OCI-LY3 (cell line): Measurements from ENCODE around the gene FHOD1.

Experiments
- EZH2phosphoT487 ChIP-seq: fragments of 200-600 bp; shearing (Covaris generic); IDR thresholded peaks from 2 replicates; pipeline ENCODE4 v1.6.1; 2018; ENCODE audit warnings: antibody characterized with exemption, mixed run types, low read depth
- TF ChIP-seq, protein P1 (sequence below): fragments of 200-600, 300-600 bp; sonication (generic); IDR thresholded peaks from 2 replicates; pipeline ENCODE4 v1.5.1; 2014; ENCODE audit warnings: antibody characterized with exemption, low read length, low read depth

DNA sequence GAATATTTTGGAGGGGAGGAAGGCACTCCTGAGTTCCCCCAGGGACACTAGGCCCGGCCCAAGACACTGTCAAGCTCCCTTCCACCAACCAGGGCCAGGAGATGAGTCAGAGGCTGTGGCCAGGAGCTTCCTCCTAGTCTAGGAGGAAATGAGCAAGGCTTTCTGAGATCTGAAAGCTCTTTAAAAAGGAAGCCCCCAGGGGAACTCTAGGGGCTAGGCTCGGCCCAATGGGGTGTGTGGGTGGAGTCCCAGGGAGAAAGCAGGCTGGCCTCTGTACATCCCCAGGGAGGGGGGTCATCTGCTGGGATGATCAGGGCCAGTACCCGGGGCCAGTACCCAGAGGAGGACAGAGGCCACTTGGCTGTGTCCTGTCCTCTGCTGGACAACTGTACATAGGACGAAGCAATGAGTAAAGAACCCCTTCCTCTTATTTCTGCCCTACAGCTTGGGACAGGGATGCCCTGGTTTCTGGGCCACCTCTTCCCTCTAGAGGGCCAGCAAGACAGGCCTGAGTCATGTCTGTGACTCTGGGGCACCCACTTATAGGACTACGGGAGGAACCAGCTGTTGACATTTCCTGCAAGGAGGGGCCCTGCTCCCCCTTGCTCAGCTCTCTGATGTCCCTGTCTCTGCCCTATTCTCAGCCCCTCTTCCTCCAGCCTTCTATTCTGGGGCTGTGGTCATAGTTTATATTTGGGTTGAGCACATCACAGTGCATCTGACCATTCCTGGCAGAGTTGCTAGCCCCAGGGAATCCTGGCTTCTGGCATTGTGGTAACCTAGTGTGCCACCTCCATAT is 2.7 kb downstream of the FHOD1 start:
- TF ChIP-seq, protein P1, sequence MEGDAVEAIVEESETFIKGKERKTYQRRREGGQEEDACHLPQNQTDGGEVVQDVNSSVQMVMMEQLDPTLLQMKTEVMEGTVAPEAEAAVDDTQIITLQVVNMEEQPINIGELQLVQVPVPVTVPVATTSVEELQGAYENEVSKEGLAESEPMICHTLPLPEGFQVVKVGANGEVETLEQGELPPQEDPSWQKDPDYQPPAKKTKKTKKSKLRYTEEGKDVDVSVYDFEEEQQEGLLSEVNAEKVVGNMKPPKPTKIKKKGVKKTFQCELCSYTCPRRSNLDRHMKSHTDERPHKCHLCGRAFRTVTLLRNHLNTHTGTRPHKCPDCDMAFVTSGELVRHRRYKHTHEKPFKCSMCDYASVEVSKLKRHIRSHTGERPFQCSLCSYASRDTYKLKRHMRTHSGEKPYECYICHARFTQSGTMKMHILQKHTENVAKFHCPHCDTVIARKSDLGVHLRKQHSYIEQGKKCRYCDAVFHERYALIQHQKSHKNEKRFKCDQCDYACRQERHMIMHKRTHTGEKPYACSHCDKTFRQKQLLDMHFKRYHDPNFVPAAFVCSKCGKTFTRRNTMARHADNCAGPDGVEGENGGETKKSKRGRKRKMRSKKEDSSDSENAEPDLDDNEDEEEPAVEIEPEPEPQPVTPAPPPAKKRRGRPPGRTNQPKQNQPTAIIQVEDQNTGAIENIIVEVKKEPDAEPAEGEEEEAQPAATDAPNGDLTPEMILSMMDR = no peak
- TF ChIP-seq EZH2phosphoT487 = no peak
